MM.1S (cell line): ENCODE data around the gene EIF4H.
"Not testable (repeated sequence)": the region's sequence is repeated elsewhere in the genome, so short reads cannot be mapped to it uniquely, and the experiment has no call there.

Experiments
- DNase-seq: peaks from one replicate; pipeline ENCODE4 v3.0.0-alpha.2; 2015
- H2AFZ ChIP-seq: fragments of 300-600 bp; sonication (generic); 2 replicates; pipeline ENCODE4 v1.6.0; 2016; ENCODE audit warnings: antibody characterized with exemption, low read length
- H3F3A ChIP-seq: fragments of 300-600 bp; sonication (generic); 2 replicates; pipeline ENCODE4 v1.6.1; 2016; ENCODE audit warnings: mild to moderate bottlenecking, antibody characterized with exemption, low read length, moderate library complexity, mixed read lengths; ENCODE audit not compliant: insufficient read depth
- H3K27ac ChIP-seq: fragments of 300-600 bp; sonication (generic); 2 replicates; pipeline ENCODE4 v1.5.1; 2016; ENCODE audit warnings: mild to moderate bottlenecking, low read length
- H3K27me3 ChIP-seq: fragments of 300-600 bp; sonication (generic); replicated peaks from 2 replicates; pipeline ENCODE4 v1.6.0; 2016; ENCODE audit warnings: low read length; ENCODE audit not compliant: insufficient read depth
- H3K36me3 ChIP-seq: fragments of 300-600 bp; sonication (generic); replicated peaks from 2 replicates; pipeline ENCODE4 v1.6.1; 2016; ENCODE audit warnings: mild to moderate bottlenecking, low read length, mixed read lengths; ENCODE audit not compliant: insufficient read depth
- H3K4me1 ChIP-seq: fragments of 300-600 bp; sonication (generic); 2 replicates; pipeline ENCODE4 v1.6.1; 2016; ENCODE audit warnings: low read length, mixed read lengths
- H3K4me2 ChIP-seq: fragments of 300-600 bp; sonication (generic); 2 replicates; pipeline ENCODE4 v1.6.0; 2016; ENCODE audit warnings: low read depth, low read length
- H3K4me3 ChIP-seq: fragments of 300-600 bp; sonication (generic); 2 replicates; pipeline ENCODE4 v1.5.1; 2016; ENCODE audit warnings: low read length, mixed read lengths
- H3K79me2 ChIP-seq: fragments of 300-600 bp; sonication (generic); 2 replicates; pipeline ENCODE4 v1.6.1; 2016; ENCODE audit warnings: mixed run types, low read length, mixed read lengths
- H3K9ac ChIP-seq: fragments of 300-600 bp; sonication (generic); 2 replicates; pipeline ENCODE4 v1.6.1; 2016; ENCODE audit warnings: low read length, mixed read lengths
- H3K9me2 ChIP-seq: fragments of 300-600 bp; sonication (generic); replicated peaks from 2 replicates; pipeline ENCODE4 v1.6.1; 2016; ENCODE audit warnings: mild to moderate bottlenecking, low read length, mixed read lengths; ENCODE audit not compliant: insufficient read depth
- H3K9me3 ChIP-seq: fragments of 300-600 bp; sonication (generic); replicated peaks from 2 replicates; pipeline ENCODE4 v1.6.1; 2016; ENCODE audit warnings: mild to moderate bottlenecking, low read length, mixed read lengths; ENCODE audit not compliant: insufficient read depth
- H4K20me1 ChIP-seq: fragments of 300-600 bp; sonication (generic); 2 replicates; pipeline ENCODE4 v1.6.1; 2016; ENCODE audit warnings: mild to moderate bottlenecking, low read length, moderate library complexity, mixed read lengths; ENCODE audit not compliant: insufficient read depth
- EZH2 ChIP-seq: fragments of 300-600 bp; sonication (generic); optimal IDR thresholded peaks from 2 replicates; pipeline ENCODE3; 2017; ENCODE audit warnings: low read depth, mild to moderate bottlenecking, antibody characterized with exemption, low read length, mixed read lengths
- EZH2phosphoT487 ChIP-seq: fragments of 300-600 bp; sonication (generic); IDR thresholded peaks from 2 replicates; pipeline ENCODE4 v1.6.1; 2018; ENCODE audit warnings: antibody characterized with exemption, low read length
- TF ChIP-seq, protein P1 (sequence below): fragments of 300-600 bp; sonication (generic); IDR thresholded peaks from 2 replicates; pipeline ENCODE4 v1.5.1; 2016; ENCODE audit warnings: antibody characterized with exemption, low read length, mixed read lengths

EIF4H gene

DNA sequence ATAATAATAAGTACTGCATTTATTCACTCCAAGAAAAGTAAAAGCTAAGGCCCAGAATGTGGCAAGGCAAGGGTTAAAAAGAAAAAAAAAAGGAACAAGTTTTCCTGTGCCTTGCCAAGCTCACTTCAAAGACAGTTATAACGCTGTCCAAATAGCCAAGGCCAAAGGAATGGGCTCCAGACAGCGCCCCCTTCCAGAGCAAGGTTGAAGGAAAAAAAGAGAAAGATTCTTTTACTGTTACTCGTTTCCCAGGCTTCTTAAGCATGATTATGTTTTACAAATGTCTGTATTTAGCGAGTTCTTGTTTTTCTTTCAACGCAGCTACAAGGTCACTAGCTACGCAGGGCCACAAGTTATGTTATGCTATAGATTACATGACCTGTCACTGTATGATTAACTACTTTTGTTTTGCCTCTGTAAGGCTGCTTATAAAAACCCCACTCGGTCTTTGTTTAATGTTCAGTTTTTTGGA lies 9.1 kb upstream of the EIF4H start:
- TF ChIP-seq, protein P1, sequence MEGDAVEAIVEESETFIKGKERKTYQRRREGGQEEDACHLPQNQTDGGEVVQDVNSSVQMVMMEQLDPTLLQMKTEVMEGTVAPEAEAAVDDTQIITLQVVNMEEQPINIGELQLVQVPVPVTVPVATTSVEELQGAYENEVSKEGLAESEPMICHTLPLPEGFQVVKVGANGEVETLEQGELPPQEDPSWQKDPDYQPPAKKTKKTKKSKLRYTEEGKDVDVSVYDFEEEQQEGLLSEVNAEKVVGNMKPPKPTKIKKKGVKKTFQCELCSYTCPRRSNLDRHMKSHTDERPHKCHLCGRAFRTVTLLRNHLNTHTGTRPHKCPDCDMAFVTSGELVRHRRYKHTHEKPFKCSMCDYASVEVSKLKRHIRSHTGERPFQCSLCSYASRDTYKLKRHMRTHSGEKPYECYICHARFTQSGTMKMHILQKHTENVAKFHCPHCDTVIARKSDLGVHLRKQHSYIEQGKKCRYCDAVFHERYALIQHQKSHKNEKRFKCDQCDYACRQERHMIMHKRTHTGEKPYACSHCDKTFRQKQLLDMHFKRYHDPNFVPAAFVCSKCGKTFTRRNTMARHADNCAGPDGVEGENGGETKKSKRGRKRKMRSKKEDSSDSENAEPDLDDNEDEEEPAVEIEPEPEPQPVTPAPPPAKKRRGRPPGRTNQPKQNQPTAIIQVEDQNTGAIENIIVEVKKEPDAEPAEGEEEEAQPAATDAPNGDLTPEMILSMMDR = 0 out of 2 replicates have a peak, but pooled peaks have one; percentile 6
- TF ChIP-seq EZH2 (no peak), EZH2phosphoT487 (no peak)
- H3F3A ChIP-seq = no peaks in the 10 kb centered on the region
- no peak overlapping the region for H3K27ac ChIP-seq
- H3K4me2 ChIP-seq = no peak overlapping the region
- H2AFZ ChIP-seq = no peak overlapping the region
- H3K27me3 ChIP-seq = no peaks in the 10 kb centered on the region
- no peaks in the 10 kb centered on the region for H3K4me1 ChIP-seq
- no peak overlapping the region for H3K9ac ChIP-seq
- H3K36me3 ChIP-seq = no peaks in the 10 kb centered on the region
- no peaks in the 10 kb centered on the region for H3K9me3 ChIP-seq
- no peak overlapping the region for H3K4me3 ChIP-seq
- H3K9me2 ChIP-seq = no peaks in the 10 kb centered on the region
- no peak for DNase-seq
- H4K20me1 ChIP-seq = no peaks in the 10 kb centered on the region
- no peaks in the 10 kb centered on the region for H3K79me2 ChIP-seq

DNA sequence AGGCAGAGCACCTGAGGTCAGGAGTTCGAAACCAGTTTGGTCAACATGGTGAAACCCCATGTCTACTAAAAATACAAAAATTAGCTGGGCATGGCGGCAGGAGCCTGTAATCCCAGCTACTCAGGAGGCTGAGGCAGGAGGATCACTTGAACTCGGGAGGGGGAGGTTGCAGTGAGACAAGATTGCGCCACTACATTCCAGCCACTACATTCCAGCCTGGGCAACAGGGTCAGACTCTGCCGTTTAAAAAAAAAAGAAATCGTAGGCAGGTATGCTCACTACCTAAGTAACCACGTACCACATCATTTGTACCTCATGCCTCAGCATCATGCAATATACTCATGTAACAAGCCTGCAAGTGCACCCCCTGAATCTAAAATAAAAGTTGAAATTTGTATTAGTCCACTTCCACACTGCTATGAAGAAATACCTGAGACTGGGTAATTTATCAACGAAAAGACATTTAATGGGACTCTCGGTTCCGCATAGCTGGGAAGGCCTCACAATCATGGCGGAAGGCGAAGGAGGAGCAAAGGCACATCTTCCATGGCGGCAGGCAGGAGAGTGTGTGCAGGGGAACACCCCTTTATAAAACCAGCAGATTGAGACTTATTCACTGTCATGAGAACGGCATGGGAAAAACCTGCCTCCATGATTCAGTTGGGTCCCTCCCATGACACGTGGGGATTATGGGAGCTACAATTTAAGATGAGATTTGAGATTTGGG lies 8.1 kb upstream of the EIF4H start:
- Histone ChIP-seq H3K9ac (no peak overlapping the region), H3F3A (no peaks in the 10 kb centered on the region), H3K9me2 (no peaks in the 10 kb centered on the region), H3K4me1 (no peaks in the 10 kb centered on the region), H3K4me2 (no peak overlapping the region), H3K27ac (no peak overlapping the region), H3K9me3 (no peaks in the 10 kb centered on the region), H3K4me3 (no peak overlapping the region), H3K79me2 (no peaks in the 10 kb centered on the region), H3K36me3 (no peaks in the 10 kb centered on the region), H2AFZ (no peak overlapping the region), H3K27me3 (no peaks in the 10 kb centered on the region), H4K20me1 (no peaks in the 10 kb centered on the region)
- no peak for DNase-seq
- TF ChIP-seq EZH2 = no peak
- TF ChIP-seq EZH2phosphoT487 = no peak
- TF ChIP-seq, protein P1 = no peak

DNA sequence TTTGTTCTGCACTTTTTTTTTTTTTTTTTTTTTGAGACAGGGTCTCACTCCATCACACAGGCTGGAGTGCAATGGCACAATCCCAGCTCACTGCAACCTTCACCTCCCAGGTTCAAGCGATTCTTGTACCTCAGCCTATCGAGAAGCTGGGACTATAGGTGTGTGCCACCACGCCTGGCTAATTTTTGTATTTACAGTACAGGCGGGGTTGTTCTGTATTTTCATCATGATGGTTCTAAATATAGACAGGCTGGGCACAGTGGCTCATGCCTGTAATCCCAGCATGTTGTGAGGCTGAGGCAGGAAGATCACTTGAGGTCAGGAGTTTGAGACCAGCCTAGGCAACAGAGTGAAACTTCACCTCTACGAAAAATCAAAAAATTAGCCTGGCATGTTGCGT lies 6.8 kb upstream of the EIF4H start:
- H4K20me1 ChIP-seq, H3K27ac ChIP-seq, H3K4me1 ChIP-seq, H2AFZ ChIP-seq, H3K4me2 ChIP-seq, DNase-seq, H3K4me3 ChIP-seq, H3K9me2 ChIP-seq, H3K36me3 ChIP-seq, H3K9me3 ChIP-seq, H3K9ac ChIP-seq, H3K27me3 ChIP-seq, H3F3A ChIP-seq, H3K79me2 ChIP-seq: not testable (repeated sequence)

DNA sequence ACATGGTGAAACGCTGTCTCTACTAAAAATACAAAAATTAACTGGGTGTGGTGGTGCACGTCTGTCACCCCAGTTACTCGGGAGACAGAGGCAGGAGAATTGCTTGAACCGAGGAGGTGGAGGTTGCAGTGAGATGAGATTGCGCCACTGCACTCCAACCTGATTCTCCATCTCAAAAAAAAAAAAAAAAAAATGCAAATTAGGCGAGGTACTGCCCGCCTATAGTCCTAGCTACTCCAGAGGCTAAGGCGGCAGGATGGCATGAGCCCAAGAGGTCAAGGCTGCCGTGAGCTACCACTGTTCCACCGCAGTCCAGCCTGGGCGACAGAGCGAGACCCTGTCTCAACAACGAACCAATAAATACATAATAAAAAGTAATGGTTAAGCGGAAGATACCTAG lies 1.1 kb upstream of the EIF4H start:
- peak overlapping the region; percentile 80; the same call in 1 of the 2 replicates for H3K9ac ChIP-seq
- H2AFZ ChIP-seq = peak overlapping the region; percentile 96; the same call in 1 of the 2 replicates
- peak overlapping the region; percentile 85 for H3K4me3 ChIP-seq

More for the DNA sequence above, 1.1 kb upstream of the EIF4H start:
- Histone ChIP-seq H3K79me2 (peaks cover 43% of the 10 kb centered on the region), H3K4me2 (peak overlapping the region; percentile 98), H3K36me3 (no peaks in the 10 kb centered on the region), H4K20me1 (peaks cover 27% of the 10 kb centered on the region), H3F3A (peaks cover 3% of the 10 kb centered on the region; the same call in 1 of the 2 replicates), H3K9me3 (no peaks in the 10 kb centered on the region), H3K27me3 (no peaks in the 10 kb centered on the region), H3K27ac (no peak overlapping the region), H3K4me1 (peaks cover 6% of the 10 kb centered on the region), H3K9me2 (no peaks in the 10 kb centered on the region)
- DNase-seq = peak; percentile 34
- TF ChIP-seq EZH2phosphoT487 (no peak), EZH2 (no peak)
